GM19239 (cell line): ENCODE data around the gene NUTM1.
"Not testable (repeated sequence)": the region's sequence is repeated elsewhere in the genome, so short reads cannot be mapped to it uniquely, and the experiment has no call there.

Source experiments
- DNase-seq: peaks from one replicate; pipeline ENCODE4 v3.0.0; 2011; ENCODE audit warnings: low spot score; ENCODE audit not compliant: insufficient read length
- FAIRE-seq: peaks from 2 replicates; lab custom pipeline; 2011; peaks lifted over from hg19 to GRCh38; lab: Jason Lieb, UNC

The NUTM1 gene

GRCh38 chr15:34403899-34404298 lies 60.8 kb downstream of the NUTM1 start:
- DNase-seq: not testable (repeated sequence)
- peak; percentile 76 for FAIRE-seq
